ENCODE results near the gene TSEN34.
"Not testable (repeated sequence)": the region's sequence is repeated elsewhere in the genome, so short reads cannot be mapped to it uniquely, and the experiment has no call there.

Gene TSEN34

DNA sequence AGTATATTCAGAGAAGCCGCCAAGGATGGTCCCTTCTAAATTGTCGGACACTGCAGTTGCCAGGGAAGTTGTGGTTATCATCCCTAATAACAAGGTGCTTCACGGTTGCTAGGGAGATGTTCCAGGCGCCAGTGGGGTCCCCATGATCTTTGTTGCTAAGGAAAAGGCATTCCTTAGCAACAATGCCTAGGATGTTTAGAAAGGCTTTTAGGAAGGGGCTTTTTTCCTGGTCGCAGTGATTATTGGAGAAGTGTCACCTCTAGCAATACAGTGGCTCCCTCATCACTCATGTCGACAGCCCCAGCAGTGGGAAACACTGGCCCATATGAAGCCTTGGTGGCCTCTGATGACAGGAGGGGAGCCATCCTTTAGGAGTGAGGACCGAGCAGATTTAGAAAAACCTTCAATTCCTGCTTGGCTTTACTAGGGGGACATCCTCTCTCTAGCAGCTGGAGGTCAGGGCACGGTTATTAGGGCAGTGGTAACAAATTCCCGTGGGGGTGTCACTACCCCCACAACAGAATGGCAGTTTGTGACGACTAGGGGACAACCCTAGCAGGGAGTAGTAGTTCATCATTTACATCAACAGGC lies 11.8 kb upstream of the TSEN34 start:
- TF ChIP-seq, protein P1, sequence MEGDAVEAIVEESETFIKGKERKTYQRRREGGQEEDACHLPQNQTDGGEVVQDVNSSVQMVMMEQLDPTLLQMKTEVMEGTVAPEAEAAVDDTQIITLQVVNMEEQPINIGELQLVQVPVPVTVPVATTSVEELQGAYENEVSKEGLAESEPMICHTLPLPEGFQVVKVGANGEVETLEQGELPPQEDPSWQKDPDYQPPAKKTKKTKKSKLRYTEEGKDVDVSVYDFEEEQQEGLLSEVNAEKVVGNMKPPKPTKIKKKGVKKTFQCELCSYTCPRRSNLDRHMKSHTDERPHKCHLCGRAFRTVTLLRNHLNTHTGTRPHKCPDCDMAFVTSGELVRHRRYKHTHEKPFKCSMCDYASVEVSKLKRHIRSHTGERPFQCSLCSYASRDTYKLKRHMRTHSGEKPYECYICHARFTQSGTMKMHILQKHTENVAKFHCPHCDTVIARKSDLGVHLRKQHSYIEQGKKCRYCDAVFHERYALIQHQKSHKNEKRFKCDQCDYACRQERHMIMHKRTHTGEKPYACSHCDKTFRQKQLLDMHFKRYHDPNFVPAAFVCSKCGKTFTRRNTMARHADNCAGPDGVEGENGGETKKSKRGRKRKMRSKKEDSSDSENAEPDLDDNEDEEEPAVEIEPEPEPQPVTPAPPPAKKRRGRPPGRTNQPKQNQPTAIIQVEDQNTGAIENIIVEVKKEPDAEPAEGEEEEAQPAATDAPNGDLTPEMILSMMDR (IDR thresholded peaks at IDR 0.05; ENCODE audit: control insufficient read depth, extremely low read depth, insufficient read depth) = no peak
- DNase-seq (ENCODE audit: low read depth) = no peak
- H3K4me3 ChIP-seq (ENCODE audit: low read depth, low read length) = no peak overlapping the region

DNA sequence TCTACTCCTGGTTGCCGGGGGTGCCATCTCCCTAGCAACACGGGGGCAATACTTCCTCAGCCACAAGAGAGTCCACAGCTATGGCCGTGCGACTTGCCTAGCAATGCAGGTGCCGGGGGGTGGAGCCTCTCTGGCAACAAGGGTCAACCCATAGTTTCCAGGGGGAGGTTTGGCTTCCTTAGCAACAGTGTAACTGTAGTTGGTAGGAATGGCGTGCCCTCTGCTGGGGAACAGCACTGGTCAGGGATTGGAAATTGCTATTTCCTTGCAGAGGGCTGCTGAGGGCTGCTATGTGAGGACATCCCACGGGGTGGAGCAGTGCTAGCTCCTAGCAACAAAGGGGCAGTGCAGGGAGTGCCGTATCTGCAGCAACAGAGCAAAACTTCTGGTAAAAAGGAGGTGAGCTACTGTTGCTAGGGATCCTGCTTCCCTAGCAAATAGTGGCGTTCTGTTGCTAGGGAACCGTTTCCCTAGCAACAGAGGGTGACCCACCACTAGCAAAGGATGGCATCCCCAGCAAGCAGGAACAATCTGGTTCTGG lies 11.1 kb upstream of the TSEN34 start:
- TF ChIP-seq, protein P1 (IDR thresholded peaks at IDR 0.05; ENCODE audit: control insufficient read depth, extremely low read depth, insufficient read depth) = no peak
- H3K4me3 ChIP-seq (ENCODE audit: low read depth, low read length) = no peak overlapping the region
- DNase-seq (ENCODE audit: low read depth) = no peak

DNA sequence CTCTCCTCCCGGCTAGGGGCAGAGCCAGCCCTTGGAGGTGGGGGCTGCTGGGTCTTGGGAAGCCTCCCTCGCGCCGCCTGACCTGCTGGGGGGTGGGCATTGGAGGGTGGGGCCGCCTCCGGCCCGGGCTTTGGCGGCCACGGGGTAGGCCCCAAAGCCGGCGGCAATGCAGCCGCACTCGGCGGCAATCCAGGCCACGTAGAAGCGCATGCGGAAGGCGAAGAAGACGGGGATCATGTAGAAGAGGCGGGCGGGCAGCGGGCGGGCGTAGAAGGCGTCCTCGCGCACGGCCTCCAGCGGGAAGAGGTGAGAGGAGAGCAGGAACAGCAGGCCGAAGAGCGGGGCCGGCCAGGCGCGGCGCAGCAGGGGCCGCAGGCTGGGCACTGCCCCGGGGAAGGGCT lies 10.4 kb upstream of the TSEN34 start:
- H3K4me3 ChIP-seq (ENCODE audit: low read depth, low read length) = no peak overlapping the region
- no peak for DNase-seq (ENCODE audit: low read depth)
- TF ChIP-seq, protein P1 (IDR thresholded peaks at IDR 0.05; ENCODE audit: control insufficient read depth, extremely low read depth, insufficient read depth) = no peak

DNA sequence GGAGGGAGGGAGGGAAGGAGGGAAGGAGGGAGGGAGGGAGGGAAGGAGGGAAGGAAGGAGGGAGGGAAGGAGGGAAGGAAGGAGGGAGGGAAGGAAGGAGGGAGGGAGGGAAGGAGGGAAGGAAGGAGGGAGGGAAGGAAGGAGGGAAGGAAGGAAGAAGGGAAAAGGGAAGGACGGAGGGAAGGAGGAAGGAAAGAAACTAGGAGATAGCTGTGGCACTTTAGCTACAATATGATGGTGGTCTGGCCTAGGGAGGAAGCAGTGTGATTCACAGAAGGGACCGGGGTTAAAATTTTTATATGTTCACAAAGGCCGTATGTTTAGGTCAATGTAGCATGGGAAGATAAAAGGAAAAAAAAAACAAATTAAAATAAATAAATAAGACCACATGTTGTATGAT lies 9.2 kb upstream of the TSEN34 start:
- not testable (repeated sequence) for DNase-seq (ENCODE audit: low read depth); H3K4me3 ChIP-seq (ENCODE audit: low read depth, low read length)

DNA sequence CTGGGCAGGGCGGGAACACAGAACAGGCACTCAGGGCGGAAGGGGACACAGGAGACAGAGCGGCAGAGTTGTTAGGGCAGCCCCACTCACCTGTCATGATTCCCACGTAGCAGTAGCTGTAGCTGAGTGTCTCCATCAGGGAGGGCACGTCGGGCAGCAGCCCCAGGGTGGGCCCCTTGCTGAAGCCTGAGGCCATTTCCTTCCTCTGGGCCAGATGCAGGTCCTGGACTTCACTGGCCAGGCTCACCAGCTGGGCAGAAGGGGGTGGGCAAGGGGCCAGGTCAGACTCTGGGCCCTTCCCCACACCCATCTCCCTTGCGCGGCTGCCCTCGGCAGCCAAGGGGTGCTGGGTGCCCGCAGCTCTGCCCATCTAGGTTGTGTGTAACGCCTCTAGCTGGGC lies 7.7 kb upstream of the TSEN34 start:
- TF ChIP-seq, protein P1 (IDR thresholded peaks at IDR 0.05; ENCODE audit: control insufficient read depth, extremely low read depth, insufficient read depth) = no peak
- no peak overlapping the region for H3K4me3 ChIP-seq (ENCODE audit: low read depth, low read length)
- DNase-seq (ENCODE audit: low read depth) = no peak

DNA sequence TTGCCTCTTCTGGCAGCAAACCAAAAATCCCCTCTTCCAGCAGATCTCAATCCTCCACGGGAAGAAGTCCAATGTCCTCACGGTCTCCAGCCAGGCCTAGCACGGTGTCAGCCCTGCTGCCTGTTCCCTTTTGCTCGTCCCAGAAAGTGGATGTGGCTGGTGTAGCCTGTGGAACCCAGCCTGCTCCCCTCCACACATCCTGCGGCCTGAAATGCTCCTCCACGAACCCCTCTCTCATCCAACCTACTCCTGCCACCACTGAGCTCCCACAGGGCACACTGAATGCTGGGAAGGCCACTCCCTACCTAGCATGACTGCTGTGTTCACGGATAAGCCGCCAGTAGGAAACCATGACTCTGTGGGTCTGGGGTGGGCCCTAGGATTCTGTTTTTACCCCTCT lies 4.8 kb upstream of the TSEN34 start:
- TF ChIP-seq, protein P1 (IDR thresholded peaks at IDR 0.05; ENCODE audit: control insufficient read depth, extremely low read depth, insufficient read depth) = no peak
- H3K4me3 ChIP-seq (ENCODE audit: low read depth, low read length) = no peak overlapping the region
- DNase-seq (ENCODE audit: low read depth) = no peak

DNA sequence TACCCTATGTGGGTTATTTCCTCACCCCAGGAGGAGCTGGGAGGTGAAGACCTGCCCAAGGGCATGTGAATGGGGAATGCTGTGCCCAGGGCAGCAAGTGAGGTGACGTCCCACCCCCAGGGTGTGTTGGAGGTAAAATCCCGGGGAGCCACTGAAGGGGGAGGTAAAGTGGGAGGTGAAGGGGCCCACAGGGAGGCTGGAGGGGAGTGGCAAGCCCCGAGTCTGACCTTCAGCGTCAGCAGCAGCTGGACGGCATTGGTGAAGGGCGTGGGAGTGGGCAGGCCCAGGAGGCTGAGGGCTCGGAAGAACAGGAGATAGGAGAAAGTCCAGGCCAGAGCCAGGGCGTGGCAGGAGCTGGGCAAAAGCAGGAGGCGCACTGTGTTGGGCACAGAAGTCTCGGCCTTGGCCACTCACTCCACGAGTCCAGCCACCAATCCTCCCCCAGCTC lies 4.2 kb upstream of the TSEN34 start:
- TF ChIP-seq, protein P1 (IDR thresholded peaks at IDR 0.05; ENCODE audit: control insufficient read depth, extremely low read depth, insufficient read depth) = no peak
- H3K4me3 ChIP-seq (ENCODE audit: low read depth, low read length) = no peak overlapping the region
- no peak for DNase-seq (ENCODE audit: low read depth)

Data from LNCaP clone FGC (cell line).